HepG2 (cell line): ENCODE results near the gene CFAP73. TPM values are rescaled to one million over a fixed set of nuclear protein-coding genes. Genes with fewer than 3 reads are reported as not detected.

Source experiments
- MEF2D ChIP-seq: sonication (generic); formaldehyde crosslinking; IDR thresholded peaks from 2 replicates; pipeline ENCODE4 v1.5.1; 2020; ENCODE audit warnings: mild to moderate bottlenecking, missing genetic modification reagents
- SALL2 ChIP-seq: sonication (generic); formaldehyde crosslinking; IDR thresholded peaks from 2 replicates; pipeline ENCODE4 v1.8.1; 2023; ENCODE audit warnings: mild to moderate bottlenecking, missing genetic modification reagents, inconsistent platforms
- SIX4 ChIP-seq: sonication (generic); formaldehyde crosslinking; IDR thresholded peaks from 2 replicates; pipeline ENCODE4 v1.4.0; 2020; ENCODE audit warnings: missing genetic modification reagents
- SMAD9 ChIP-seq: sonication (generic); formaldehyde crosslinking; IDR thresholded peaks from 2 replicates; pipeline ENCODE4 v1.5.1; 2020; ENCODE audit warnings: mild to moderate bottlenecking, missing genetic modification reagents
- TP53 ChIP-seq: sonication (generic); formaldehyde crosslinking; conservative IDR thresholded peaks from 2 replicates; pipeline ENCODE4 v1.4.0; 2020; ENCODE audit warnings: missing genetic modification reagents
- ZNF792 ChIP-seq: IDR thresholded peaks from 2 replicates; pipeline ENCODE4 v1.6.1; 2016
- polyA plus RNA-seq, 8 experiments: library from polyadenylated mRNA; depleted of rRNA in 3 of 8; stranded (reverse) in 7 of 8; unstranded in 1 of 8; fragments of >200 nt; fragmentation: Illumina TruSeq in 4 of 8; extraction: Trizol in 4 of 8; gene quantifications; 2 replicates each; pipeline versions ENCODE4 v1.2.1 to v1.2.3, GENCODE V29; 2011 to 2016; ENCODE audit warnings: low read depth in 4 of 8, missing spikeins in 1 of 8, mixed read lengths in 1 of 8; ENCODE audit not compliant: insufficient read depth in 1 of 8
- total RNA-seq, 5 experiments: library from RNA; depleted of rRNA; stranded (reverse); fragments of >200 nt; fragmentation: Illumina TruSeq; extraction: Trizol; gene quantifications; 2 replicates each; pipeline ENCODE4 v1.2.3, GENCODE V29; 2016; ENCODE audit warnings: low read depth in 1 of 5
- TF ChIP-seq, protein P1 (sequence below): sonication (generic); formaldehyde crosslinking; IDR thresholded peaks from 2 replicates; pipeline ENCODE4 v1.8.1; 2023; ENCODE audit warnings: mild to moderate bottlenecking, moderate library complexity, missing genetic modification reagents
- TF ChIP-seq, protein P2 (sequence below): sonication (generic); formaldehyde crosslinking; conservative IDR thresholded peaks from 2 replicates; pipeline ENCODE4 v1.8.0; 2022; ENCODE audit warnings: mild to moderate bottlenecking, moderate library complexity, missing genetic modification reagents
- TF ChIP-seq, protein P3 (sequence below): sonication (generic); formaldehyde crosslinking; IDR thresholded peaks from 2 replicates; pipeline ENCODE4 v1.4.0; 2020; ENCODE audit warnings: missing genetic modification reagents, mild to moderate bottlenecking, borderline replicate concordance
- TF ChIP-seq, protein P4 (sequence below): sonication (generic); formaldehyde crosslinking; IDR thresholded peaks from 2 replicates; pipeline ENCODE4 v1.4.0; 2020; ENCODE audit warnings: missing genetic modification reagents
- TF ChIP-seq, protein P5 (sequence below): sonication (generic); formaldehyde crosslinking; IDR thresholded peaks from 2 replicates; pipeline ENCODE4 v1.5.1; 2020; ENCODE audit warnings: mild to moderate bottlenecking, missing genetic modification reagents, moderate library complexity
- TF ChIP-seq, protein P6 (sequence below): IDR thresholded peaks from 2 replicates; pipeline ENCODE4 v1.6.1; 2016; ENCODE audit warnings: low read depth, borderline replicate concordance
- TF ChIP-seq, protein P7 (sequence below): sonication (generic); formaldehyde crosslinking; conservative IDR thresholded peaks from 2 replicates; pipeline ENCODE4 v1.4.0; 2020; ENCODE audit warnings: missing genetic modification reagents

Gene CFAP73
- total and polyA plus RNA-seq, 2 of the 13 experiments (the other 11 are each of a cell fraction or from before 2014, with no cell fraction given) = not detected

DNA sequence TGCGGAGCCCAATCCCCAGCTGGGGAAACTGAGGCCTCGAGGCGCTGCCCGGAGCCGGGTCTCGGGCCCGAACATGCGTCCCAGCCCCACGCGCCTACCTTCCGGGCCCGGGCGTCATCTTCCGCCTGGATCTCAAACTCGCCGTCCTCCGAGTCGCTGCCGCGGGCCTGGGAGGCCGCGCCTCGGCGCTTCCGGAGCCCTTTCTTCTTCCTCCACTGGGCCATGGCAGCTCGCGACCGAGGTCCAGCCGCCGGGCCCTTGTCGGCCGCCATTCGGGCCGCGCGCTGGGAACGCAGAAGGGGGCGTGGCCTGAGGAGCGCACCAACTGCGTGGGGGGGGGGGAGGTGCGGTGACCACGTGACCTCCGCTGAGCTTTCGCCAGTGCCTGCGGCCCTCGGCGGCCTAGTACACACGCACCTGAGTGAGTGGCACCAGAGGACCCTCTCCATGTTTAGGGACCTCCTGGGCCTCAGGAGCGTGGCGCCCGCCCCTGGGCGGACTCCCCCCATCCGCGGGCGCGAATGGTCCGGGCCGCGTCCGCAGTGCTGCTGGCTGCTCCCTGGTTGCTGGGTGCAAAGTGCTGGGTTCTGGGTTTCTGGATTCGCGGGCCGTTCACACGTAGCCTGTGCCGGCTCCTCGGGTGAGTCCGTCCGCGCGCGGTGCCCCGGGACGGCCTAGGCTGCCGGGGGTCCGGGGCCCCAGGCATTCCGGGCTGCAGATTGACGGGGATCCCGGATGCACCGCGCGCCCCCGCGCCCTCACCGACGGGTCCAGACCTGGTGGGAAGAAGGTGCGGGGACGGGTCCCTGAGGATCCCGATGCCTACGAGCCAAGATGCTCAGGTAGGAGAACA is 35.9 kb downstream of the CFAP73 start, which contains the start of the genes DDX54 and RITA1 (continued):
- TF ChIP-seq, protein P1, sequence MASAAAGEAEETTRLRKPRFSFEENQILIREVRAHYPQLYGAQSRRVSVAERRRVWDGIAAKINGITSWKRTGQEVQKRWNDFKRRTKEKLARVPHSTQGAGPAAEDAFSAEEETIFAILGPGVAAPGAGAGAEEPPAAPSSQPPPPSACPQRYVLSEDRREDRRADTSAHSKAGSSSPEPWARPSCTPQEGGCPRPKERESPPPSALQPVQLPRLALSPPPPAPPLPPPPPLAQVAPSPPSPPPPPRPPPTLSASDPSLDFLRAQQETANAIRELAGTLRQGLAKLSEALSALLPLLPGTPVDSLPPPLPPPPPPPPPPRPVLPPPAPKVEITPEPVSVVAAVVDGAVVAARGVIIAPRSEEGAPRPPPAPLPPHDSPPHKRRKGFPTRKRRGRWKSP = peak; percentile 26; the same call in 1 of the 2 replicates
- TF ChIP-seq, protein P2, sequence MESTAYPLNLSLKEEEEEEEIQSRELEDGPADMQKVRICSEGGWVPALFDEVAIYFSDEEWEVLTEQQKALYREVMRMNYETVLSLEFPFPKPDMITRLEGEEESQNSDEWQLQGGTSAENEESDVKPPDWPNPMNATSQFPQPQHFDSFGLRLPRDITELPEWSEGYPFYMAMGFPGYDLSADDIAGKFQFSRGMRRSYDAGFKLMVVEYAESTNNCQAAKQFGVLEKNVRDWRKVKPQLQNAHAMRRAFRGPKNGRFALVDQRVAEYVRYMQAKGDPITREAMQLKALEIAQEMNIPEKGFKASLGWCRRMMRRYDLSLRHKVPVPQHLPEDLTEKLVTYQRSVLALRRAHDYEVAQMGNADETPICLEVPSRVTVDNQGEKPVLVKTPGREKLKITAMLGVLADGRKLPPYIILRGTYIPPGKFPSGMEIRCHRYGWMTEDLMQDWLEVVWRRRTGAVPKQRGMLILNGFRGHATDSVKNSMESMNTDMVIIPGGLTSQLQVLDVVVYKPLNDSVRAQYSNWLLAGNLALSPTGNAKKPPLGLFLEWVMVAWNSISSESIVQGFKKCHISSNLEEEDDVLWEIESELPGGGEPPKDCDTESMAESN (CRISPR knock-in tag) = peak; percentile 86; the same call in 1 of the 2 replicates
- TF ChIP-seq, protein P3, sequence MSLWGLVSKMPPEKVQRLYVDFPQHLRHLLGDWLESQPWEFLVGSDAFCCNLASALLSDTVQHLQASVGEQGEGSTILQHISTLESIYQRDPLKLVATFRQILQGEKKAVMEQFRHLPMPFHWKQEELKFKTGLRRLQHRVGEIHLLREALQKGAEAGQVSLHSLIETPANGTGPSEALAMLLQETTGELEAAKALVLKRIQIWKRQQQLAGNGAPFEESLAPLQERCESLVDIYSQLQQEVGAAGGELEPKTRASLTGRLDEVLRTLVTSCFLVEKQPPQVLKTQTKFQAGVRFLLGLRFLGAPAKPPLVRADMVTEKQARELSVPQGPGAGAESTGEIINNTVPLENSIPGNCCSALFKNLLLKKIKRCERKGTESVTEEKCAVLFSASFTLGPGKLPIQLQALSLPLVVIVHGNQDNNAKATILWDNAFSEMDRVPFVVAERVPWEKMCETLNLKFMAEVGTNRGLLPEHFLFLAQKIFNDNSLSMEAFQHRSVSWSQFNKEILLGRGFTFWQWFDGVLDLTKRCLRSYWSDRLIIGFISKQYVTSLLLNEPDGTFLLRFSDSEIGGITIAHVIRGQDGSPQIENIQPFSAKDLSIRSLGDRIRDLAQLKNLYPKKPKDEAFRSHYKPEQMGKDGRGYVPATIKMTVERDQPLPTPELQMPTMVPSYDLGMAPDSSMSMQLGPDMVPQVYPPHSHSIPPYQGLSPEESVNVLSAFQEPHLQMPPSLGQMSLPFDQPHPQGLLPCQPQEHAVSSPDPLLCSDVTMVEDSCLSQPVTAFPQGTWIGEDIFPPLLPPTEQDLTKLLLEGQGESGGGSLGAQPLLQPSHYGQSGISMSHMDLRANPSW (CRISPR knock-in tag) = no peak
- TF ChIP-seq, protein P4, sequence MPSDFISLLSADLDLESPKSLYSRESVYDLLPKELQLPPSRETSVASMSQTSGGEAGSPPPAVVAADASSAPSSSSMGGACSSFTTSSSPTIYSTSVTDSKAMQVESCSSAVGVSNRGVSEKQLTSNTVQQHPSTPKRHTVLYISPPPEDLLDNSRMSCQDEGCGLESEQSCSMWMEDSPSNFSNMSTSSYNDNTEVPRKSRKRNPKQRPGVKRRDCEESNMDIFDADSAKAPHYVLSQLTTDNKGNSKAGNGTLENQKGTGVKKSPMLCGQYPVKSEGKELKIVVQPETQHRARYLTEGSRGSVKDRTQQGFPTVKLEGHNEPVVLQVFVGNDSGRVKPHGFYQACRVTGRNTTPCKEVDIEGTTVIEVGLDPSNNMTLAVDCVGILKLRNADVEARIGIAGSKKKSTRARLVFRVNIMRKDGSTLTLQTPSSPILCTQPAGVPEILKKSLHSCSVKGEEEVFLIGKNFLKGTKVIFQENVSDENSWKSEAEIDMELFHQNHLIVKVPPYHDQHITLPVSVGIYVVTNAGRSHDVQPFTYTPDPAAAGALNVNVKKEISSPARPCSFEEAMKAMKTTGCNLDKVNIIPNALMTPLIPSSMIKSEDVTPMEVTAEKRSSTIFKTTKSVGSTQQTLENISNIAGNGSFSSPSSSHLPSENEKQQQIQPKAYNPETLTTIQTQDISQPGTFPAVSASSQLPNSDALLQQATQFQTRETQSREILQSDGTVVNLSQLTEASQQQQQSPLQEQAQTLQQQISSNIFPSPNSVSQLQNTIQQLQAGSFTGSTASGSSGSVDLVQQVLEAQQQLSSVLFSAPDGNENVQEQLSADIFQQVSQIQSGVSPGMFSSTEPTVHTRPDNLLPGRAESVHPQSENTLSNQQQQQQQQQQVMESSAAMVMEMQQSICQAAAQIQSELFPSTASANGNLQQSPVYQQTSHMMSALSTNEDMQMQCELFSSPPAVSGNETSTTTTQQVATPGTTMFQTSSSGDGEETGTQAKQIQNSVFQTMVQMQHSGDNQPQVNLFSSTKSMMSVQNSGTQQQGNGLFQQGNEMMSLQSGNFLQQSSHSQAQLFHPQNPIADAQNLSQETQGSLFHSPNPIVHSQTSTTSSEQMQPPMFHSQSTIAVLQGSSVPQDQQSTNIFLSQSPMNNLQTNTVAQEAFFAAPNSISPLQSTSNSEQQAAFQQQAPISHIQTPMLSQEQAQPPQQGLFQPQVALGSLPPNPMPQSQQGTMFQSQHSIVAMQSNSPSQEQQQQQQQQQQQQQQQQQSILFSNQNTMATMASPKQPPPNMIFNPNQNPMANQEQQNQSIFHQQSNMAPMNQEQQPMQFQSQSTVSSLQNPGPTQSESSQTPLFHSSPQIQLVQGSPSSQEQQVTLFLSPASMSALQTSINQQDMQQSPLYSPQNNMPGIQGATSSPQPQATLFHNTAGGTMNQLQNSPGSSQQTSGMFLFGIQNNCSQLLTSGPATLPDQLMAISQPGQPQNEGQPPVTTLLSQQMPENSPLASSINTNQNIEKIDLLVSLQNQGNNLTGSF (CRISPR knock-in tag) = peak; percentile 63; the same call in 1 of the 2 replicates
- TF ChIP-seq TP53 (CRISPR knock-in tag) = 0 out of 2 replicates have a peak, but pooled peaks have one; percentile 72
- TF ChIP-seq ZNF792 (CRISPR knock-in tag) = no peak; the same call in 1 of the 2 replicates
- TF ChIP-seq, protein P5, sequence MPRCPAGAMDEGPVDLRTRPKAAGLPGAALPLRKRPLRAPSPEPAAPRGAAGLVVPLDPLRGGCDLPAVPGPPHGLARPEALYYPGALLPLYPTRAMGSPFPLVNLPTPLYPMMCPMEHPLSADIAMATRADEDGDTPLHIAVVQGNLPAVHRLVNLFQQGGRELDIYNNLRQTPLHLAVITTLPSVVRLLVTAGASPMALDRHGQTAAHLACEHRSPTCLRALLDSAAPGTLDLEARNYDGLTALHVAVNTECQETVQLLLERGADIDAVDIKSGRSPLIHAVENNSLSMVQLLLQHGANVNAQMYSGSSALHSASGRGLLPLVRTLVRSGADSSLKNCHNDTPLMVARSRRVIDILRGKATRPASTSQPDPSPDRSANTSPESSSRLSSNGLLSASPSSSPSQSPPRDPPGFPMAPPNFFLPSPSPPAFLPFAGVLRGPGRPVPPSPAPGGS = peak; percentile 87
- TF ChIP-seq MEF2D (CRISPR knock-in tag) = peak; percentile 76
- TF ChIP-seq SIX4 (CRISPR knock-in tag) = no peak
- no peak for TF ChIP-seq SALL2 (CRISPR knock-in tag)
- TF ChIP-seq SMAD9 = no peak
- TF ChIP-seq, protein P6, sequence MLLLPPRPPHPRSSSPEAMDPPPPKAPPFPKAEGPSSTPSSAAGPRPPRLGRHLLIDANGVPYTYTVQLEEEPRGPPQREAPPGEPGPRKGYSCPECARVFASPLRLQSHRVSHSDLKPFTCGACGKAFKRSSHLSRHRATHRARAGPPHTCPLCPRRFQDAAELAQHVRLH (CRISPR knock-in tag) = peak; percentile 65
- TF ChIP-seq, protein P7, sequence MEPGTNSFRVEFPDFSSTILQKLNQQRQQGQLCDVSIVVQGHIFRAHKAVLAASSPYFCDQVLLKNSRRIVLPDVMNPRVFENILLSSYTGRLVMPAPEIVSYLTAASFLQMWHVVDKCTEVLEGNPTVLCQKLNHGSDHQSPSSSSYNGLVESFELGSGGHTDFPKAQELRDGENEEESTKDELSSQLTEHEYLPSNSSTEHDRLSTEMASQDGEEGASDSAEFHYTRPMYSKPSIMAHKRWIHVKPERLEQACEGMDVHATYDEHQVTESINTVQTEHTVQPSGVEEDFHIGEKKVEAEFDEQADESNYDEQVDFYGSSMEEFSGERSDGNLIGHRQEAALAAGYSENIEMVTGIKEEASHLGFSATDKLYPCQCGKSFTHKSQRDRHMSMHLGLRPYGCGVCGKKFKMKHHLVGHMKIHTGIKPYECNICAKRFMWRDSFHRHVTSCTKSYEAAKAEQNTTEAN (CRISPR knock-in tag) = peak; percentile 28; the same call in 1 of the 2 replicates
